CD4-positive, alpha-beta T cell (primary cell): ENCODE results near the gene PCBP1. TPM values are rescaled to one million over a fixed set of nuclear protein-coding genes. Genes with fewer than 3 reads are reported as not detected.
A peak's percentile ranks its signal among the peaks of the same experiment; 100 is the strongest.

Experiments
- ATAC-seq: fragments of 200-7000 bp; cut with Tn5 transposase; one replicate; pipeline ENCODE4 v1.10.0; 2022; ENCODE audit warnings: mild to moderate bottlenecking; ENCODE audit not compliant: poor library complexity
- CTCF ChIA-PET: fragments of 350-600 bp; sonication (Branson Sonifier 250); formaldehyde crosslinking; loops from one replicate; lab custom pipeline; 2021; ENCODE audit warnings: antibody characterized with exemption, inconsistent platforms; lab: Charles Lee
- POLR2A ChIA-PET: fragments of 350-600 bp; sonication (Branson Sonifier 250); formaldehyde crosslinking; loops from one replicate; lab custom pipeline; 2021; ENCODE audit warnings: antibody characterized with exemption, inconsistent platforms; lab: Charles Lee
- DNase-seq, 14 experiments: peaks; one replicate each; pipeline ENCODE4 v3.0.0-alpha.2; 2013 to 2020; ENCODE audit warnings: mixed read lengths in 2 of 14
- H3K27ac ChIP-seq, 2 donors: one replicate each; pipeline versions ENCODE4 v1.5.1 to v1.7.0; 2013; ENCODE audit warnings: low read length in 2 of 2, low read depth in 1 of 2, mild to moderate bottlenecking in 1 of 2
- H3K27me3 ChIP-seq, 2 experiments: 1 replicate in 1 of 2; 2 replicates in 1 of 2; pipeline versions ENCODE4 v1.6.1 to v1.7.0; 2013; ENCODE audit warnings: low read length in 2 of 2, control low read depth in 1 of 2, mild to moderate bottlenecking in 1 of 2, moderate library complexity in 1 of 2; ENCODE audit not compliant: insufficient read depth in 2 of 2, control insufficient read depth in 1 of 2
- H3K36me3 ChIP-seq: one replicate; pipeline ENCODE4 v1.6.1; 2013; ENCODE audit warnings: low read length, control low read depth; ENCODE audit not compliant: insufficient read depth
- H3K4me1 ChIP-seq: one replicate; pipeline ENCODE4 v1.6.1; 2013; ENCODE audit warnings: low read length, control low read depth; ENCODE audit not compliant: insufficient read depth
- H3K4me3 ChIP-seq: one replicate; pipeline ENCODE4 v1.5.1; 2013; ENCODE audit warnings: mild to moderate bottlenecking, low read length, moderate library complexity
- H3K9me3 ChIP-seq, 2 experiments: 1 replicate in 1 of 2; 2 replicates in 1 of 2; pipeline versions ENCODE4 v1.6.1 to v1.7.0; 2013; ENCODE audit warnings: low read length in 2 of 2, mild to moderate bottlenecking in 2 of 2, control low read depth in 1 of 2, moderate library complexity in 1 of 2; ENCODE audit not compliant: control insufficient read depth in 1 of 2, insufficient read depth in 1 of 2
- H3K27ac Mint-ChIP-seq: one replicate; pipeline ENCODE4 v1.8.0; 2020; ENCODE audit warnings: mixed read lengths
- H3K27me3 Mint-ChIP-seq: one replicate; pipeline ENCODE4 v1.8.0; 2021; ENCODE audit warnings: mixed read lengths
- H3K36me3 Mint-ChIP-seq: one replicate; pipeline ENCODE4 v1.8.0; 2021; ENCODE audit warnings: low read depth, mixed read lengths
- H3K4me1 Mint-ChIP-seq: one replicate; pipeline ENCODE4 v1.8.0; 2021; ENCODE audit warnings: low read depth, mixed read lengths
- H3K4me3 Mint-ChIP-seq: one replicate; pipeline ENCODE4 v1.8.0; 2020; ENCODE audit warnings: mild to moderate bottlenecking, mixed read lengths
- H3K9me3 Mint-ChIP-seq: one replicate; pipeline ENCODE4 v1.8.0; 2020; ENCODE audit warnings: mixed read lengths
- intact Hi-C, 2 experiments: fragments of 100-400 bp; cut with DNase I in 1 of 2; cut with micrococcal nuclease in 1 of 2; formaldehyde crosslinking; loops; one replicate each; pipeline versions ENCODE4 v1.15.1 to v1.9.0; 2023 to 2025; cut with DNase I, micrococcal nuclease
- total RNA-seq, 174 experiments: library from RNA in 2 of 174; stranded (reverse) in 2 of 174; gene quantifications; one replicate each; pipeline ENCODE4 v1.2.3 and lab custom pipeline; 2021 to 2026
- TF ChIP-seq, protein P1 (sequence below): fragments of 200-600 bp; IDR thresholded peaks from one replicate; pipeline ENCODE4 v1.8.0; 2022; ENCODE audit warnings: antibody characterized with exemption, mild to moderate bottlenecking

Gene PCBP1
- total RNA-seq, 2 experiments from 2014 or later, result 228 to 233 TPM

DNA sequence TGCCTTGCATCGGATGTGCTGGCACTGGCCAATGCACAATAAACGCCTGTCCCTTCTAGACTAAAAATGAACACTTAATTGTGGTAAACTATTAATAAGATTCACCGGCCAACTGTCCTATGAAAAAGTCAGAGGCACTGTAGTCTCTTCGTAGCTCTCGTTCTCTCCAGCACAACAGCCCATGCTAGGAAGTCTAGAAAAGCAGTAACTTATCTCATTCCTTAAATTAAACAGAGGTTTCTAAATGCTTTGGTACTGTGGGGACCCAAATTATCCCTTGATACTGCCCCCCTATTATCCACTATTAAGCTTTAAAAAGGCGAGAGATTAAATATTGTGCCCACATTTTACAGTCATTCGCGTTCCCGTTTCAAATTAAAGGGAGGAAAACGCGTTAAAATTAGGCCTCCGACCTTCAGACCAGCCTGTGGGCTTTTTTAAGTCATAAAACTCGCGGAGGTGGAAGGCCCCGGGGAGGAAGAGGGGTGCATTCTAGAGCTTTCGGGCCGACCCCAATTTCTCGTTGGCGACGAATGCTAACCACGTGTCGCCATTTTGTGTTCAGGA, 1.5 kb upstream of the PCBP1 start:
- peaks cover 82% of the 10 kb centered on the region for H3K36me3 Mint-ChIP-seq
- POLR2A ChIA-PET, result interaction anchor here (0.7 to 15.0 kb wide), 27 partner anchors 10 to 441 kb away, joined by 3 to 932 read pairs (median 7); partner anchors contain the start of genes C2orf42, MXD1, PCYOX1 and SNRNP27
- DNase-seq, result peak in 2 of 14 experiments; percentile 42 to 54

DNA sequence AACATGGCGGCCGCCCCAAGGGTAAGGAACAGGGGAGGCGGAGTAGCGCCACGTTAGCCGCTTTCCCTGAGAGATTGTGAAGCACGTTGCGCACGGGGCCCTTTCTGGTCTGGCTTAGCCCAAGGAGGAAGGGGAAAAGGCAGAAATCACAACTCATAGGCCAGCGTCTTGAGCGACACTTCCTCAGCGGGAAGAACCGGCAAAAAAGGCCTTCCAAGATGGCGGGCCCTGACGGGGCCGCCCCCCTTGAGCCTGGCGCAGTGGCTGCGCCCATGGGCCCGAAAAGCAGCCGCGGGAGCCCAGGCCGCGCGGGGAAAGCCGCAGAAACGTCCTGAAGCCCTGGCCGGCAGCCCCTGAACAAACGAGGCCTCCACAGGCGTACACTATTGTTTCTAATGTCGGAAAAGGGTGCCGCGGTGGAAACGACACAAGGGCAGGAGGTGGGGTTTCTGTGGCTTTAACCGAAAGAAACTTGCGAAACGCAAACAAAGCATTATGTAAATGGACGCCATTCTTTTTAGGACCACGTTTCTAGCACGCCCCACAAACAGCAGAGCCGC, 919 bp upstream of the PCBP1 start:
- POLR2A ChIA-PET, result interaction anchor here (0.6 to 15.0 kb wide), 32 partner anchors 9 to 403 kb away, joined by 3 to 932 read pairs (median 6); partner anchors contain the start of genes C2orf42, MXD1, PCYOX1 and SNRNP27
- TF ChIP-seq, protein P1, sequence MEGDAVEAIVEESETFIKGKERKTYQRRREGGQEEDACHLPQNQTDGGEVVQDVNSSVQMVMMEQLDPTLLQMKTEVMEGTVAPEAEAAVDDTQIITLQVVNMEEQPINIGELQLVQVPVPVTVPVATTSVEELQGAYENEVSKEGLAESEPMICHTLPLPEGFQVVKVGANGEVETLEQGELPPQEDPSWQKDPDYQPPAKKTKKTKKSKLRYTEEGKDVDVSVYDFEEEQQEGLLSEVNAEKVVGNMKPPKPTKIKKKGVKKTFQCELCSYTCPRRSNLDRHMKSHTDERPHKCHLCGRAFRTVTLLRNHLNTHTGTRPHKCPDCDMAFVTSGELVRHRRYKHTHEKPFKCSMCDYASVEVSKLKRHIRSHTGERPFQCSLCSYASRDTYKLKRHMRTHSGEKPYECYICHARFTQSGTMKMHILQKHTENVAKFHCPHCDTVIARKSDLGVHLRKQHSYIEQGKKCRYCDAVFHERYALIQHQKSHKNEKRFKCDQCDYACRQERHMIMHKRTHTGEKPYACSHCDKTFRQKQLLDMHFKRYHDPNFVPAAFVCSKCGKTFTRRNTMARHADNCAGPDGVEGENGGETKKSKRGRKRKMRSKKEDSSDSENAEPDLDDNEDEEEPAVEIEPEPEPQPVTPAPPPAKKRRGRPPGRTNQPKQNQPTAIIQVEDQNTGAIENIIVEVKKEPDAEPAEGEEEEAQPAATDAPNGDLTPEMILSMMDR, result no peak
- peaks cover 43% of the 10 kb centered on the region for H3K36me3 ChIP-seq
- Mint-ChIP-seq H3K36me3 (peaks cover 77% of the 10 kb centered on the region), H3K27me3 (peaks cover 4% of the 10 kb centered on the region), H3K27ac (peak overlapping the region; percentile 100), H3K4me3 (peak overlapping the region; percentile 91), H3K9me3 (no peaks in the 10 kb centered on the region), H3K4me1 (peaks cover 69% of the 10 kb centered on the region)
- H3K4me3 ChIP-seq, result peak overlapping the region; percentile 66
- no peaks in the 10 kb centered on the region for H3K27me3 ChIP-seq
- peak; percentile 57 to 93 (median 70) for DNase-seq
- CTCF ChIA-PET, result interaction anchor here (0.6 to 6.3 kb wide), 8 partner anchors 8 to 105 kb away, joined by 3 to 47 read pairs (median 4); partner anchors contain the start of gene C2orf42
- H3K4me1 ChIP-seq, result peaks cover 76% of the 10 kb centered on the region
- H3K27ac ChIP-seq, result peak overlapping the region; percentile 100
- no peaks in the 10 kb centered on the region for H3K9me3 ChIP-seq
- ATAC-seq, result peak; percentile 41
- intact Hi-C loops, result loop anchor here (2.0 to 5.0 kb wide), 5 partner anchors 22 to 172 kb away; partner anchors contain the start of genes C2orf42 (in 2 of the 2) and MXD1 (in 1 of the 2)

More for the DNA sequence above, 1.5 kb upstream of the PCBP1 start:
- intact Hi-C loops, result loop anchor here (2.0 to 5.0 kb wide), 6 partner anchors 15 to 171 kb away; partner anchors contain the start of genes C2orf42 (in 2 of the 2) and MXD1 (in 2 of the 2)
- Histone ChIP-seq H3K4me1 (peaks cover 73% of the 10 kb centered on the region), H3K27me3 (no peaks in the 10 kb centered on the region), H3K4me3 (peak overlapping the region; percentile 66), H3K27ac (peak overlapping the region; percentile 100), H3K36me3 (peaks cover 49% of the 10 kb centered on the region), H3K9me3 (no peaks in the 10 kb centered on the region)
- H3K27me3 Mint-ChIP-seq, result peaks cover 4% of the 10 kb centered on the region
- CTCF ChIA-PET, result interaction anchor here (1.0 to 6.3 kb wide), 8 partner anchors 8 to 174 kb away, joined by 3 to 47 read pairs (median 6); partner anchors contain the start of gene C2orf42
- TF ChIP-seq, protein P1, result no peak
- peaks cover 68% of the 10 kb centered on the region for H3K4me1 Mint-ChIP-seq
- H3K9me3 Mint-ChIP-seq, result no peaks in the 10 kb centered on the region
- H3K27ac Mint-ChIP-seq, result peak overlapping the region; percentile 100
- ATAC-seq, result no peak
- H3K4me3 Mint-ChIP-seq, result peak overlapping the region; percentile 91
